Transverse colon (tissue), 4 donors: ENCODE results near the gene LRRTM2. TPM values are rescaled to one million over a fixed set of nuclear protein-coding genes. Genes with fewer than 3 reads are reported as not detected.

Experiments
- DNase-seq: peaks from one replicate; pipeline ENCODE4 v3.0.0-alpha.2; 2019
- H3K27ac ChIP-seq, 4 donors: fragments of 200-600 bp; sonication (generic); 2 replicates each; pipeline ENCODE4 v1.5.1; 2016 to 2018; ENCODE audit warnings: inconsistent platforms in 4 of 4
- H3K27me3 ChIP-seq: fragments of 200-600 bp; sonication (generic); 2 replicates; pipeline ENCODE4 v1.5.1; 2017; ENCODE audit warnings: inconsistent platforms
- H3K36me3 ChIP-seq, 4 donors: fragments of 200-600 bp; sonication (generic); 2 replicates each; pipeline ENCODE4 v1.5.1; 2017 to 2019; ENCODE audit warnings: inconsistent platforms in 4 of 4
- H3K4me1 ChIP-seq, 4 donors: fragments of 200-600 bp; sonication (generic); 2 replicates each; pipeline ENCODE4 v1.5.1; 2017 to 2020; ENCODE audit warnings: inconsistent platforms in 4 of 4
- H3K4me3 ChIP-seq, 4 donors: fragments of 200-600 bp; sonication (generic); 1 replicate in 1 of 4; 2 replicates in 3 of 4; pipeline versions ENCODE4 v1.5.1 to v1.6.1; 2017 to 2019; ENCODE audit warnings: inconsistent platforms in 4 of 4
- H3K9me3 ChIP-seq, 2 donors: fragments of 200-600 bp; sonication (generic); 2 replicates each; pipeline ENCODE4 v1.5.1; 2017 to 2019; ENCODE audit warnings: inconsistent platforms in 2 of 2
- CTCF ChIP-seq, 5 experiments: fragments of 200-600 bp in 3 of 5; fragments of 450-650 bp in 2 of 5; sonication (generic) in 3 of 5; IDR thresholded peaks; 1 replicate in 2 of 5; 2 replicates in 3 of 5; pipeline ENCODE4 v1.5.1; 2016 to 2017; ENCODE audit warnings: antibody characterized with exemption in 5 of 5, inconsistent platforms in 3 of 5, mild to moderate bottlenecking in 2 of 5, moderate library complexity in 1 of 5
- EP300 ChIP-seq: sonication (generic); formaldehyde crosslinking; IDR thresholded peaks from one replicate; pipeline ENCODE4 v1.6.1; 2017; ENCODE audit warnings: antibody characterized with exemption, low read depth
- POLR2A ChIP-seq: fragments of 450-650 bp; IDR thresholded peaks from one replicate; pipeline ENCODE4 v1.6.1; 2016; ENCODE audit warnings: antibody characterized with exemption, mild to moderate bottlenecking, moderate library complexity
- POLR2AphosphoS5 ChIP-seq, 3 donors: sonication (generic); formaldehyde crosslinking; IDR thresholded peaks; one replicate each; pipeline ENCODE4 v1.6.1; 2016; ENCODE audit warnings: antibody characterized with exemption in 3 of 3
- WGBS, 2 donors: methylation state at CpG; one replicate each; pipeline ENCODE4 v1.1.5; 2018; ENCODE audit warnings: low coverage in 1 of 2; 5-methylcytosine and 5-hydroxymethylcytosine counted together
- in situ Hi-C, 4 donors: fragments of 200-750 bp; cut with MboI; loops; one replicate each; pipeline versions ENCODE4 v1.15.0 to v1.15.1; 2017; ENCODE audit warnings: low sequenced_read_pairs in 3 of 4, low pct_ligation_motif_present in 1 of 4, low pct_unique_long_range_greater_than_20kb in 1 of 4
- intact Hi-C: fragments of 100-400 bp; cut with DNase I; formaldehyde crosslinking; loops from one replicate; pipeline ENCODE4 v1.15.1; 2023; ENCODE audit warnings: low total_unique reads
- total RNA-seq, 4 donors: library from RNA; depleted of rRNA; stranded (reverse); fragments of >200 nt; gene quantifications; one replicate each; pipeline ENCODE4 v1.1.0, GENCODE V29; 2016

Gene LRRTM2
- total RNA-seq, 4 donors from 2014 or later, result 0.32 to 1.5 (median 1.1) TPM; not detected in 1

- DNase-seq, result no peak
- no peaks in the 10 kb centered on the region for H3K27me3 ChIP-seq
- H3K4me3 ChIP-seq, result no peak overlapping the region
- TF ChIP-seq POLR2AphosphoS5 (IDR thresholded peaks at IDR 0.05) (no peak), CTCF (IDR thresholded peaks at IDR 0.05) (no peak), POLR2A (no peak), EP300 (no peak)
- H3K27ac ChIP-seq, result no peak overlapping the region
- WGBS, 2 donors, result 86 to 100% methylated on average over 1 to 3 of the region's 3 CpGs
- in situ Hi-C loops, result no loop called here
- no peaks in the 10 kb centered on the region for H3K36me3 ChIP-seq
- intact Hi-C loops, result no loop called here
- H3K4me1 ChIP-seq, result peaks cover 0 to 17% (median 8%) of the 10 kb centered on the region in 4 donors
- no peaks in the 10 kb centered on the region for H3K9me3 ChIP-seq
These were observed 811 bp upstream of the LRRTM2 start for GRCh38 chr5:138875946-138876345.

GRCh38 chr5:138875552-138875875, 379 bp upstream of the LRRTM2 start:
- intact Hi-C loops, result no loop called here
- Histone ChIP-seq H3K9me3 (no peaks in the 10 kb centered on the region), H3K27me3 (no peaks in the 10 kb centered on the region), H3K4me1 (peaks cover 0 to 21% (median 8%) of the 10 kb centered on the region in 4 donors), H3K36me3 (no peaks in the 10 kb centered on the region), H3K27ac (peak overlapping the region; percentile 6 to 25 (median 18)), H3K4me3 (peak overlapping the region in 1 of 4 donors; percentile 32)
- TF ChIP-seq CTCF (IDR thresholded peaks at IDR 0.05) (no peak), POLR2AphosphoS5 (IDR thresholded peaks at IDR 0.05) (no peak), EP300 (no peak), POLR2A (no peak)
- DNase-seq, result no peak
- 51 to 66% methylated on average over 2 of the region's 2 CpGs for WGBS, 2 donors
- in situ Hi-C loops, result no loop called here

- intact Hi-C loops, result no loop called here
- DNase-seq, result no peak
- in situ Hi-C loops, result no loop called here
- H3K27ac ChIP-seq, result no peak overlapping the region
- no peaks in the 10 kb centered on the region for H3K27me3 ChIP-seq
- H3K9me3 ChIP-seq, result no peaks in the 10 kb centered on the region
- H3K4me1 ChIP-seq, result peaks cover 0 to 27% (median 8%) of the 10 kb centered on the region in 4 donors
- TF ChIP-seq EP300, result no peak
- TF ChIP-seq POLR2AphosphoS5 (IDR thresholded peaks at IDR 0.05), result no peak
- no peak for TF ChIP-seq POLR2A
- TF ChIP-seq CTCF (IDR thresholded peaks at IDR 0.05), result no peak
- WGBS, 2 donors, result 80% methylated on average over 6 of the region's 6 CpGs; no CpG with 5 or more reads in 1 of the 2 donors
- H3K4me3 ChIP-seq, result no peak overlapping the region
- H3K36me3 ChIP-seq, result no peaks in the 10 kb centered on the region
These were observed 894 bp downstream of the LRRTM2 start for GRCh38 chr5:138874241-138874640.

- H3K4me1 ChIP-seq, result peaks cover 0 to 27% (median 8%) of the 10 kb centered on the region in 4 donors
- DNase-seq, result no peak
- in situ Hi-C loops, result no loop called here
These were observed 1.5 kb downstream of the LRRTM2 start for GRCh38 chr5:138873466-138874221.

More at GRCh38 chr5:138873466-138874221, 1.5 kb downstream of the LRRTM2 start:
- no peak overlapping the region for H3K4me3 ChIP-seq
- no peak for TF ChIP-seq POLR2AphosphoS5 (IDR thresholded peaks at IDR 0.05)
- TF ChIP-seq CTCF (IDR thresholded peaks at IDR 0.05), result no peak
- TF ChIP-seq EP300, result no peak
- TF ChIP-seq POLR2A, result no peak
- H3K27me3 ChIP-seq, result no peaks in the 10 kb centered on the region
- no peaks in the 10 kb centered on the region for H3K9me3 ChIP-seq
- H3K36me3 ChIP-seq, result no peaks in the 10 kb centered on the region
- intact Hi-C loops, result no loop called here
- WGBS, 2 donors, result 84 to 100% methylated on average over 3 to 17 of the region's 17 CpGs
- H3K27ac ChIP-seq, result no peak overlapping the region
